HG02610 (cell line): ENCODE results near the gene PMVK.
"Not testable (repeated sequence)": the region's sequence is repeated elsewhere in the genome, so short reads cannot be mapped to it uniquely, and the experiment has no call there.

Experiments
- ATAC-seq: cut with Tn5 transposase; IDR thresholded peaks from one replicate; pipeline ENCODE4 v1.9.1; 2021; ENCODE audit warnings: mild to moderate bottlenecking, moderate library complexity; ENCODE audit not compliant: unreplicated experiment

PMVK gene

GRCh38 chr1:154925335-154926170 lies 11.0 kb downstream of the PMVK start:
- no peak for ATAC-seq

GRCh38 chr1:154923695-154924094 lies 12.8 kb downstream of the PMVK start:
- no peak for ATAC-seq

- ATAC-seq, result no peak
Measured at GRCh38 chr1:154913273-154913672, 23.2 kb downstream of the PMVK start.

- no peak for ATAC-seq
Measured at GRCh38 chr1:154912755-154913154, 23.8 kb downstream of the PMVK start.

- no peak for ATAC-seq
Measured at GRCh38 chr1:154911691-154912550, 24.6 kb downstream of the PMVK start.

GRCh38 chr1:154910851-154911250 lies 25.7 kb downstream of the PMVK start:
- ATAC-seq, result no peak

- no peak for ATAC-seq
Measured at GRCh38 chr1:154908937-154909336, 27.6 kb downstream of the PMVK start.

GRCh38 chr1:154908129-154908528 lies 28.4 kb downstream of the PMVK start:
- not testable (repeated sequence) for ATAC-seq

GRCh38 chr1:154906621-154907081 lies 29.9 kb downstream of the PMVK start:
- no peak for ATAC-seq

- ATAC-seq, result no peak
Measured at GRCh38 chr1:154902938-154903566, 33.5 kb downstream of the PMVK start.

- ATAC-seq, result no peak
Measured at GRCh38 chr1:154901591-154901990, 34.9 kb downstream of the PMVK start.

GRCh38 chr1:154899041-154899440 lies 37.5 kb downstream of the PMVK start:
- no peak for ATAC-seq

- no peak for ATAC-seq
Measured at GRCh38 chr1:154896771-154897286, 39.7 kb downstream of the PMVK start.

GRCh38 chr1:154895798-154896197 lies 40.7 kb downstream of the PMVK start:
- ATAC-seq, result no peak

GRCh38 chr1:154891452-154891851 lies 45.1 kb downstream of the PMVK start:
- ATAC-seq, result no peak

GRCh38 chr1:154888757-154889156 lies 47.8 kb downstream of the PMVK start:
- ATAC-seq, result no peak

- ATAC-seq, result no peak
Measured at GRCh38 chr1:154886281-154887015, 50.1 kb downstream of the PMVK start.

- no peak for ATAC-seq
Measured at GRCh38 chr1:154884869-154885701, 51.4 kb downstream of the PMVK start.
